HG02852 (cell line): Measurements from ENCODE around the gene USB1.

Experiments
- ATAC-seq: cut with Tn5 transposase; IDR thresholded peaks from one replicate; pipeline ENCODE4 v1.9.1; 2021; ENCODE audit warnings: mild to moderate bottlenecking, moderate library complexity; ENCODE audit not compliant: unreplicated experiment

The USB1 gene

GRCh38 chr16:58000706-58001676 is at the start of gene USB1:
Gene USB1, plus strand, starts transcription at chr16:58001407. Its CDS starts 77 bp downstream, at chr16:58001484.
- peak; percentile 82 for ATAC-seq

GRCh38 chr16:57952909-57953308 is 48.3 kb upstream of the USB1 start:
- no peak for ATAC-seq

GRCh38 chr16:57953857-57954256 is 47.4 kb upstream of the USB1 start:
- ATAC-seq, result no peak

- no peak for ATAC-seq
Observed at GRCh38 chr16:57955572-57956188, 45.5 kb upstream of the USB1 start.

- ATAC-seq, result no peak
Observed at GRCh38 chr16:57956270-57956808, 44.9 kb upstream of the USB1 start.

GRCh38 chr16:57956924-57957672 is 44.1 kb upstream of the USB1 start:
- no peak for ATAC-seq

GRCh38 chr16:57957673-57958392 is 43.4 kb upstream of the USB1 start:
- no peak for ATAC-seq

- ATAC-seq, result no peak
Observed at GRCh38 chr16:57958544-57958943, 42.7 kb upstream of the USB1 start.

GRCh38 chr16:57959121-57959520 is 42.1 kb upstream of the USB1 start:
- ATAC-seq, result no peak

- no peak for ATAC-seq
Observed at GRCh38 chr16:57959804-57960203, 41.4 kb upstream of the USB1 start.

GRCh38 chr16:57960310-57960709 is 40.9 kb upstream of the USB1 start:
- no peak for ATAC-seq

GRCh38 chr16:57960826-57961472 is 40.3 kb upstream of the USB1 start:
- no peak for ATAC-seq

GRCh38 chr16:57961538-57961937 is 39.7 kb upstream of the USB1 start:
- ATAC-seq, result no peak

GRCh38 chr16:57962046-57962445 is 39.2 kb upstream of the USB1 start:
- no peak for ATAC-seq

GRCh38 chr16:57962756-57963155 is 38.5 kb upstream of the USB1 start:
- no peak for ATAC-seq

- ATAC-seq, result no peak
Observed at GRCh38 chr16:57964157-57964700, 37.0 kb upstream of the USB1 start.

- ATAC-seq, result no peak
Observed at GRCh38 chr16:57966204-57966771, 34.9 kb upstream of the USB1 start.

- no peak for ATAC-seq
Observed at GRCh38 chr16:57966986-57967385, 34.2 kb upstream of the USB1 start.

- no peak for ATAC-seq
Observed at GRCh38 chr16:57967916-57968315, 33.3 kb upstream of the USB1 start.
